AG09319 (cell line): ENCODE measurements around the gene TPD52L1.

ENCODE experiments used
- DNase-seq: peaks from one replicate; pipeline ENCODE4 v3.0.0-alpha.2; 2010; ENCODE audit warnings: low read depth; ENCODE audit errors: extremely low read depth
- CTCF ChIP-seq: IDR thresholded peaks from 2 replicates; pipeline ENCODE4 v1.5.1; 2011; ENCODE audit warnings: low read depth, mild to moderate bottlenecking, inconsistent platforms, low read length, moderate library complexity

The TPD52L1 gene

GRCh38 chr6:125306756-125307149 lies 153.2 kb downstream of the TPD52L1 start:
- TF ChIP-seq CTCF, result no peak
- no peak for DNase-seq

- no peak for DNase-seq
- no peak for TF ChIP-seq CTCF
Observed at GRCh38 chr6:125307150-125307838, 153.7 kb downstream of the TPD52L1 start.

GRCh38 chr6:125307964-125308615 lies 154.5 kb downstream of the TPD52L1 start:
- DNase-seq, result no peak
- no peak for TF ChIP-seq CTCF

GRCh38 chr6:125310994-125311649 lies 157.5 kb downstream of the TPD52L1 start:
- TF ChIP-seq CTCF, result peak; percentile 62
- no peak for DNase-seq

GRCh38 chr6:125312478-125312877 lies 158.9 kb downstream of the TPD52L1 start:
- no peak for DNase-seq
- TF ChIP-seq CTCF, result no peak

GRCh38 chr6:125312950-125313349 lies 159.4 kb downstream of the TPD52L1 start:
- TF ChIP-seq CTCF, result no peak
- no peak for DNase-seq
